Fibroblast of the aortic adventitia (primary cell): ENCODE measurements around the gene SESN3. TPM values are rescaled to one million over a fixed set of nuclear protein-coding genes. Genes with fewer than 3 reads are reported as not detected.

ENCODE experiments used
- DNase-seq: peaks from one replicate; pipeline ENCODE4 v3.0.0-alpha.2; 2010; ENCODE audit warnings: low read depth
- H3K4me3 ChIP-seq: 2 replicates; pipeline ENCODE4 v1.5.1; 2011; ENCODE audit warnings: low read depth, mild to moderate bottlenecking, control low read depth, low read length, moderate library complexity
- total RNA-seq: library from RNA; depleted of rRNA; stranded (reverse); fragments of >200 nt; gene quantifications from 2 replicates; pipeline ENCODE4 v1.2.3, GENCODE V29; 2012; ENCODE audit warnings: low replicate concordance
- TF ChIP-seq, protein P1 (sequence below): IDR thresholded peaks from 2 replicates; pipeline ENCODE4 v1.5.1; 2011; ENCODE audit warnings: mild to moderate bottlenecking, low read length, control low read depth, inconsistent platforms; ENCODE audit not compliant: insufficient read depth

SESN3 gene
- total RNA-seq, 1 donor: 74.2 TPM

DNA sequence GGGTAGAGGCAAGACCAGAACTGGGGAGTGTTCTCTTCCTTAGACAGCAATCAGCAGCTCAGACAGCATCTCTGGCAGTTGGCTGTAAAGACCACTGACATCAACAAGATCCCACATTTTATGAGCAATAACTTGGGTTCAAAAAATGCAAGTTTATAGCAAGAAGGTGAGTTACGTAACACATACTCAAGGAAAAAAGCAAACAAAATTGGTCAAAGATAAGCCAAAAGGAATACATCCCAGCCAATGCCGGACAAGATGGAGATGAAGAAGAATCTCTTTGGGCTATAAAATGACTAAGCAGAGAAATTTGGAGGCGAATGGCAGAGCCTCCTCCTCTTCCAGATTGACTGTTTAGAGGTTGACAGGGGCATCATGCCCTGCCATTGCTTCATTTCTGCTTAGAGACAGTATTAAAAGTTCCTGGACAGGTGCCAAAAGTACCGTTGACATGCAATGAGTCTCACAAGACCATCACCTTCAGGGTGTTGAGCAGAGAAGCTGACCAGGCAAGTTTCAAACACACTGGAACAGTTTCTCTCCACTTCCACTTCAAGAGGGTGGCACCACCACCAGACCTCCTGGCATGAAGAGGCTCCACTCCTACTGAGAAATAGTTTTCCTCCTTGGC lies 85.5 kb downstream of the SESN3 start:
- DNase-seq: no peak
- TF ChIP-seq, protein P1, sequence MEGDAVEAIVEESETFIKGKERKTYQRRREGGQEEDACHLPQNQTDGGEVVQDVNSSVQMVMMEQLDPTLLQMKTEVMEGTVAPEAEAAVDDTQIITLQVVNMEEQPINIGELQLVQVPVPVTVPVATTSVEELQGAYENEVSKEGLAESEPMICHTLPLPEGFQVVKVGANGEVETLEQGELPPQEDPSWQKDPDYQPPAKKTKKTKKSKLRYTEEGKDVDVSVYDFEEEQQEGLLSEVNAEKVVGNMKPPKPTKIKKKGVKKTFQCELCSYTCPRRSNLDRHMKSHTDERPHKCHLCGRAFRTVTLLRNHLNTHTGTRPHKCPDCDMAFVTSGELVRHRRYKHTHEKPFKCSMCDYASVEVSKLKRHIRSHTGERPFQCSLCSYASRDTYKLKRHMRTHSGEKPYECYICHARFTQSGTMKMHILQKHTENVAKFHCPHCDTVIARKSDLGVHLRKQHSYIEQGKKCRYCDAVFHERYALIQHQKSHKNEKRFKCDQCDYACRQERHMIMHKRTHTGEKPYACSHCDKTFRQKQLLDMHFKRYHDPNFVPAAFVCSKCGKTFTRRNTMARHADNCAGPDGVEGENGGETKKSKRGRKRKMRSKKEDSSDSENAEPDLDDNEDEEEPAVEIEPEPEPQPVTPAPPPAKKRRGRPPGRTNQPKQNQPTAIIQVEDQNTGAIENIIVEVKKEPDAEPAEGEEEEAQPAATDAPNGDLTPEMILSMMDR: no peak
- no peak overlapping the region for H3K4me3 ChIP-seq

DNA sequence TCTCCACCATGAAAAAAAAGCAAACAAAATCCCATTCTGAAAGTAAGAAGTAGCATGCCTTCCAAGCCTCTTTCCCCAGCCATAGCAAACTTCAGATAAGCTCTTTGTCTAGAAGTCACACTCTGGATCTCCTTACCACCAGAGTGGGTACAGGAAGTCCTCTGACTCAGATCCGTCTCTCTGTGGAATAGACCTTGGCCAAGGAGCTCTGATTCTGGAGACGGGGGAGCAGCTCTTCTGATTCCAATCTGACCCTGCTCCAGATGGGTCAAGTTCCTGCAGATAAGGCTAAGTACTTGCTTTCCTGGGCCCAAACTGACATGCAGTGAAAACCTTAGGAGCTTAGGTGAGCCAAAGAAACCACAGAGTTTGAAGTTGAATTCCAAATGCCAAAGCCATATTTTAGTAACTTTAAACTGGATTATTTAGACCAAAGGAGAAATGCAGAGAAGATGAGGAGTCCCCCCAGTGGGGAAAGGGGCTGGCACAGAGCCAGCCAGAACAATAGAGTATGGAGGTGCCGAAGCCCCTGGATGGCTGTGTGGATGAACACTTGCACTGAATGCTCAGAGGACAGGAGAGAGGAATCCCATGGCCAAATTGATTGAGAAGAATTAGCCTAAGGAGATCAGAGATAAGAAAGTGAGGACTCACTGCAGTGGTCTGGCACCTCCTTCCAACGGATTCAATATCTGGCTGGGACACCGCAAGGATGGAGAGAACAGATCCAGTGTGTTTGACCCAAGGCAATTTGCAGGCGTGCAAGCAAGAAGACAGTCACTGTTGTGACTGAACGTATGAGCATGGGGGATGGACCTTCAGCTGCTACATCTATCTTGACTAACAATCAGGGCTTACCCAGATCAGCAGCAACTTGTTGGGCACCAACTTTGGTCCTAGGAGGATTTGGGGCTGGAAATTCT lies 86.4 kb downstream of the SESN3 start:
- no peak overlapping the region for H3K4me3 ChIP-seq
- DNase-seq: peak; percentile 86
- TF ChIP-seq, protein P1: no peak

DNA sequence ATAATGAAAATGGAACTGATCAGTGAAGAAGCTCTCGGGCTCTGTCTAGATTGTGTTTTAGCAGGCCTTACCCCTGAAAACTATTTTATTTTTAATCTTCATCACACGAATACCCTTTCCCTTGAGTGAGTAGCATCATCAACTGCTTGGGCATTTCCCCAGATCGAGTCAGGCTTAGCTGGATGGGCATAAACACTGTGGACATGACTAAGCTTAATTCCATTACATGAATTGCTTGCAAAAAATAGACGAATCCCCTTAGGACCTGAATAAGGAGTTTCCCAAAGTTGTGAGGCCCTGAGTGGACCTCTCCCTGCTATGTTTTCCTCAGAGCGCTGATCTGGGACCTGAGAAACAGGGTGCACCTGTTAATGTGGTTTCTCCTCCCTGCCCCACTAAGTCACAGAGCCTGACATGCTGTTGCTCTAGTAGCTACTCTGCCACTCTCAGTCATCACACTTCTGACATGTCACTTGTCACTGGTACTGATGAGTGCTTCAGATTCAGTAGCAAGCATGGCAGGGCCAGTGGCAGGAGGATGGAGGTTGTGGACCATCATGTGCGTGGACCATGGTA lies 87.8 kb downstream of the SESN3 start:
- peak; percentile 74 for DNase-seq
- H3K4me3 ChIP-seq: no peak overlapping the region
- TF ChIP-seq, protein P1: no peak

DNA sequence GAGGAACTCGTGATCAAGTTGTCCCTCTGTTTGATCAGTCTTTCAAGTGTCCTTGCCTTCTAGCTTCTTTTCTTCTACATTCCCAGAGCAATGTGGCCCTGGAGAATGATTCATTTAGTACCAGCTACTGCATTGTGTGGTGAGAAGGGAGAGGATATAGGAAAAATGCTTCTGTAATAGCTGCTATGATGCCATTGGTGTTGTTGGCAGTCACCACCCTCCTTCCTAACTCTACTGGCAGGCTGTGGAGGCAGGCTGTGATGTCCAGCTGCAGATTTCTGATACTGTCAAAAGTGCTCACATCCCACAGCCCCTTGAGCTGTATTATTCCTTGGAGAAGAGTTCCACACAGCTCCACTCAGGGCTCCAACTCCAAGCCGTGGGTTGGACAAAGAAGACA lies 88.6 kb downstream of the SESN3 start:
- no peak overlapping the region for H3K4me3 ChIP-seq
- TF ChIP-seq, protein P1: no peak
- peak; percentile 37 for DNase-seq

DNA sequence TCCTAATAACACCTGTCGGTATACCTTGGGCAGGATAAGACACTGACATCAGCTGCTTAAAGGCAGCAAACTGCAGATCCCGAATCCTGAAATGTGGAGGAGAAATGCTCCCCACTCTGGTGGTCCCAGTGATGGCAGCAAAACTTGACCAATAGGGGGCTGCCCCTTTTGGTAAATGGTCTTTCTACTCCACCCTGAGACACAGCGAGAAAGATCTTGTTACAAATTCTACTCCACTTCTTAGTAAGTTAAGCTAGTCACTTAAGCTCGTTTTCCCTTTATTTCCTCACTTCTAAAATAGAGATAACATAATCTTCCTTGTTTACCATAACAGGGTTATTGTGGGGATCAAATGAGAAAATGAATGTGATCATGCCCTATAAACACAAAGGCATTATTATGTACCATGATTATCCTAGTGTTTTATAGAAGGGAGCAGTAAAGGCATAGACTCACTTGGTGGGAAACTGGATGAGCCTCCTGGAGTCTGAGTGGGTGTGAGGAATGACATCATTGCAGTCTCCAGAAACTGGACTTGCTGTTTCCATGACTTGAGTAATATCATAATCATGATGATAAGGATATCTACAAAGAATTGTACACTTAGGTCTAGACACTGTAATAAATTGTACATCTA lies 90.5 kb downstream of the SESN3 start:
- TF ChIP-seq, protein P1: no peak
- no peak overlapping the region for H3K4me3 ChIP-seq
- DNase-seq: peak; percentile 71

DNA sequence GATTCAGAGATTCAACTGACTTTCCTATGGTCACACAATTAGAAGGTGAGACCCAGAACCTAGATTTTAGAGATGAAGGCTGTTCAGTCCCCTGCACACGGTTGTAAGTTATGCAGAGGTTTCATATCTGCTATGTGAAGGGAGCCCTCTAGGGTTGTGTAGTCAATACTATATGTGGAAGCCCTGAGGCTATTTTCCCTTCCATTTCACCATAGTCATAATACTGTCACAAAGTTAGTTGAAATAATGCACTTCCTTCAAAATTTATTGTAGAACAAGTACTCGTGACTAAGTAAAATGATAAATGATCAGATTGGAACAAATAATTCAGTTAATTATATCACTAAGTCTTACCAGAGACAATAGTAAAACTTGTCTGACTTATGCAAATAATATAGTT lies 92.6 kb downstream of the SESN3 start:
- TF ChIP-seq, protein P1: peak; percentile 41
- peak; percentile 47 for DNase-seq
- H3K4me3 ChIP-seq: no peak overlapping the region
